GM12878 (cell line): ENCODE measurements around the gene VWA7. TPM values are rescaled to one million over a fixed set of nuclear protein-coding genes. Genes with fewer than 3 reads are reported as not detected.

Source experiments
- ATAC-seq: fragments of 200-7000 bp; cut with Tn5 transposase; 3 replicates; pipeline ENCODE4 v1.9.1; 2020; ENCODE audit warnings: mild to moderate bottlenecking, moderate library complexity
- BruUV-seq: library from RNA; stranded (reverse); fragments of 400-500 nt; replicated peaks from 2 replicates; lab custom pipeline; 2021; lab: Mats Ljungman, UMichigan
- CTCF ChIA-PET: fragments of 300-600 bp; sonication (Branson Sonifier 250); formaldehyde crosslinking; extraction: SDS; loops from one replicate; lab custom pipeline; 2021; ENCODE audit warnings: inconsistent platforms; lab: Yijun Ruan, JAX
- POLR2A ChIA-PET: fragments of 350-600 bp; formaldehyde crosslinking; extraction: SDS; loops from one replicate; lab custom pipeline; 2021; ENCODE audit warnings: inconsistent platforms; lab: Charles Lee
- RAD21 ChIA-PET: fragments of 300-600 bp; sonication (Branson Sonifier 250); formaldehyde crosslinking; loops from one replicate; lab custom pipeline; 2023; ENCODE audit warnings: antibody characterized with exemption; ENCODE audit not compliant: unreplicated experiment; lab: Charles Lee
- SMC1A ChIA-PET: fragments of 300-600 bp; sonication (Branson Sonifier 250); formaldehyde crosslinking; loops from one replicate; lab custom pipeline; 2023; ENCODE audit not compliant: unreplicated experiment, uncharacterized antibody; lab: Charles Lee
- DNase-seq: peaks from one replicate; pipeline ENCODE4 v3.0.0-alpha.2; 2011; ENCODE audit warnings: low read depth, low spot score
- FAIRE-seq: peaks from 3 replicates; lab custom pipeline; 2011; peaks lifted over from hg19 to GRCh38; lab: Jason Lieb, UNC
- H2AFZ ChIP-seq: 2 replicates; pipeline ENCODE4 v1.6.0; 2011; ENCODE audit warnings: low read depth, low read length, control low read depth; ENCODE audit not compliant: control insufficient read depth
- H3K27ac ChIP-seq: 2 replicates; pipeline ENCODE4 v1.5.1; 2011; ENCODE audit warnings: control low read depth; ENCODE audit not compliant: control insufficient read depth, insufficient read depth
- H3K27me3 ChIP-seq, 2 experiments: replicated peaks in 1 of 2; 2 replicates each; pipeline versions ENCODE4 v1.6.0 to v1.6.1; 2011; ENCODE audit warnings: low read length in 1 of 2; ENCODE audit not compliant: control insufficient read depth in 2 of 2, insufficient read depth in 2 of 2
- H3K36me3 ChIP-seq, 2 experiments: 2 replicates each; pipeline ENCODE4 v1.5.1; 2011; ENCODE audit warnings: low read length in 1 of 2; ENCODE audit not compliant: control insufficient read depth in 2 of 2, insufficient read depth in 2 of 2
- H3K4me1 ChIP-seq: 2 replicates; pipeline ENCODE4 v1.6.1; 2011; ENCODE audit warnings: mild to moderate bottlenecking, low read length, moderate library complexity, mixed read lengths; ENCODE audit not compliant: control insufficient read depth, insufficient read depth
- H3K4me2 ChIP-seq: 2 replicates; pipeline ENCODE4 v1.6.0; 2011; ENCODE audit warnings: control low read depth; ENCODE audit not compliant: control insufficient read depth, insufficient read depth
- H3K4me3 ChIP-seq: fragments of 200-600 bp; sonication (generic); 2 replicates; pipeline ENCODE4 v1.5.1; 2016
- H3K79me2 ChIP-seq: 2 replicates; pipeline ENCODE4 v1.6.0; 2011; ENCODE audit warnings: low read length; ENCODE audit not compliant: control insufficient read depth, insufficient read depth
- H3K9ac ChIP-seq: 2 replicates; pipeline ENCODE4 v1.8.0; 2011; ENCODE audit warnings: low read length, control low read depth, mixed read lengths; ENCODE audit not compliant: control insufficient read depth, insufficient read depth
- H3K9me3 ChIP-seq: replicated peaks from 3 replicates; pipeline ENCODE4 v1.5.1; 2011; ENCODE audit warnings: mild to moderate bottlenecking, low read length; ENCODE audit not compliant: control insufficient read depth, insufficient read depth
- H4K20me1 ChIP-seq: 2 replicates; pipeline ENCODE4 v1.6.0; 2011; ENCODE audit not compliant: control insufficient read depth, insufficient read depth
- IKZF2 ChIP-seq, 2 experiments: fragments of 450-650 bp; IDR thresholded peaks; 2 replicates each; pipeline ENCODE4 v1.6.1; 2017; ENCODE audit warnings: mild to moderate bottlenecking in 2 of 2, moderate library complexity in 2 of 2
- IRF4 ChIP-seq: IDR thresholded peaks from 2 replicates; pipeline ENCODE4 v1.6.1; 2011; ENCODE audit warnings: low read depth, low read length
- KLF5 ChIP-seq: fragments of 450-650 bp; IDR thresholded peaks from 2 replicates; pipeline ENCODE4 v1.6.1; 2014; ENCODE audit warnings: mild to moderate bottlenecking; ENCODE audit not compliant: partially characterized antibody
- MTA2 ChIP-seq: fragments of 450-650 bp; IDR thresholded peaks from 2 replicates; pipeline ENCODE4 v1.6.1; 2016; ENCODE audit warnings: low read depth, mild to moderate bottlenecking, moderate library complexity
- RELA ChIP-seq: fragments of 450-650 bp; IDR thresholded peaks from 2 replicates; pipeline ENCODE4 v1.8.0; 2014; ENCODE audit warnings: borderline replicate concordance; ENCODE audit not compliant: partially characterized antibody
- RFX5 ChIP-seq: IDR thresholded peaks from 2 replicates; pipeline ENCODE4 v1.6.1; 2011; ENCODE audit warnings: low read depth, low read length, improper control_type of control experiment
- SMARCA5 ChIP-seq: fragments of 450-650 bp; IDR thresholded peaks from 2 replicates; pipeline ENCODE4 v1.6.1; 2017; ENCODE audit warnings: mild to moderate bottlenecking
- TCF3 ChIP-seq: IDR thresholded peaks from 2 replicates; pipeline ENCODE4 v1.6.1; 2012; ENCODE audit warnings: low read depth, mild to moderate bottlenecking, low read length, borderline replicate concordance; ENCODE audit not compliant: insufficient read depth
- YBX1 ChIP-seq: fragments of 450-650 bp; IDR thresholded peaks from 2 replicates; pipeline ENCODE4 v1.6.1; 2016; ENCODE audit warnings: antibody characterized with exemption
- WGBS: methylation state at CpG from one replicate; pipeline ENCODE4 v1.1.6; 2016; ENCODE audit warnings: low lambda C conversion rate; ENCODE audit not compliant: insufficient replicate concordance, insufficient coverage; ENCODE audit errors: missing lambda C conversion rate; 5-methylcytosine and 5-hydroxymethylcytosine counted together
- in situ Hi-C: fragments of 300-500 bp; cut with MboI; formaldehyde crosslinking; loops from 9 replicates; pipeline ENCODE4 v1.14.3; 2018; ENCODE audit warnings: mixed read lengths
- intact Hi-C: fragments of 100-400 bp; cut with micrococcal nuclease; formaldehyde crosslinking; loops from one replicate; pipeline ENCODE4 v1.14.2; 2022; ENCODE audit not compliant: unreplicated experiment
- polyA plus RNA-seq, 11 experiments: library from polyadenylated mRNA; depleted of rRNA in 4 of 11; unstranded in 6 of 11; stranded (reverse) in 5 of 11; fragments of >200 nt; fragmentation: Nextera tagmentation in 4 of 11; fragmentation: Illumina TruSeq in 1 of 11; extraction: Ambion mirVana in 4 of 11; extraction: Trizol in 1 of 11; gene quantifications; 1 replicate in 1 of 11; 2 replicates in 10 of 11; pipeline versions ENCODE4 v1.2.1 to v1.2.3, GENCODE V29; 2011 to 2016; ENCODE audit warnings: inconsistent platforms in 2 of 11, missing spikeins in 2 of 11, low read depth in 1 of 11
- total RNA-seq, 4 experiments: library from RNA; depleted of rRNA in 3 of 4; stranded (reverse); fragments of >200 nt in 3 of 4; fragmentation: Illumina TruSeq in 1 of 4; extraction: Trizol in 1 of 4; gene quantifications; 2 replicates each; pipeline versions ENCODE4 v1.2.1 to v1.2.3, GENCODE V29; 2013 to 2021
- TF ChIP-seq, protein P1 (sequence below): fragments of 450-650 bp; IDR thresholded peaks from 2 replicates; pipeline ENCODE4 v1.6.1; 2016; ENCODE audit warnings: mild to moderate bottlenecking, moderate library complexity, borderline replicate concordance
- TF ChIP-seq, protein P2 (sequence below): fragments of 150-350 bp; IDR thresholded peaks from 2 replicates; pipeline ENCODE4 v1.6.1; 2014; ENCODE audit warnings: mild to moderate bottlenecking, low read depth, low read length
- TF ChIP-seq, protein P3 (sequence below): IDR thresholded peaks from 2 replicates; pipeline ENCODE4 v1.6.1; 2011; ENCODE audit warnings: low read depth, low read length, improper control_type of control experiment, borderline replicate concordance

Gene VWA7
- total and polyA plus RNA-seq, 10 of the 15 experiments (the other 5 are each of a cell fraction or from before 2014, with no cell fraction given): 0.11 to 3.1 (median 1.2) TPM; not detected in 1

DNA sequence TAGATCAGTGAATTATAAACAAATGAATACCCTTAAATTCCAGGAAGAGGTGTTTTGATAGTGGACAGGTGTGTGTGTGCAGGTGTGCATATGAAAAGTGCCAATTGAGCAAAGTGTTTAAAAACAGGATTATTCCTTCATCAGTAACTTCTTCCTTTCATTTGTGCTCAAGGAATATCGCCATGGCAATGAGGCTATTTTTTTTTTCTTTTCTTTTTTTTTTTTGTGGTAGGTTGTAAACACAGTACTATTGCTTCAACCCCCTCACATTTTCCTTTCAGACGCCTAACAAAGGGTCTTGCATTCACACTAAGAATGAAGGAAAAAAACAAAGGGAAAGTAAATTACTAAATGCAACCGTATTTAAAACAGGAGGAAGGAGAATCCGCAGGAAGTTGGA is 48.4 kb upstream of the VWA7 start:
- Histone ChIP-seq H2AFZ (no peak overlapping the region), H3K36me3 (no peaks in the 10 kb centered on the region), H3K4me3 (0 out of 2 replicates have a peak overlapping the region, but pooled peaks have one; percentile 6), H3K27me3 (no peaks in the 10 kb centered on the region), H3K9me3 (no peaks in the 10 kb centered on the region), H4K20me1 (no peaks in the 10 kb centered on the region), H3K9ac (no peak overlapping the region), H3K4me2 (no peak overlapping the region), H3K27ac (no peak overlapping the region; the same call in 1 of the 2 replicates), H3K4me1 (peaks cover 10% of the 10 kb centered on the region), H3K79me2 (peaks cover 17% of the 10 kb centered on the region)
- FAIRE-seq: no peak
- no peak for DNase-seq
- ChIA-PET POLR2A (interaction anchor here (0.6 to 11.3 kb wide), 6 partner anchors 12 to 278 kb away, joined by 3 to 158 read pairs (median 32); partner anchors contain the start of genes CLIC1, HSPA1A, HSPA1L and LSM2), CTCF (interaction anchor here (0.6 to 2.6 kb wide), 3 partner anchors 13 to 86 kb away, joined by 4 to 13 read pairs (median 5); partner anchors contain the start of gene MSH5), RAD21 (interaction anchor here (0.7 to 1.3 kb wide), 4 partner anchors 30 to 265 kb away, joined by 3 to 5 read pairs (median 3); partner anchors contain the start of genes NEU1 and VARS1), SMC1A (interaction anchor here (1.7 to 2.8 kb wide), 3 partner anchors 12 to 88 kb away, joined by 6 to 22 read pairs (median 12); partner anchors contain the start of gene LSM2)
- 100% methylated on average over 4 of the region's 4 CpGs for WGBS
- intact Hi-C loops (loop anchor here (10.0 kb wide), 1 partner anchor 51 kb away; the partner anchor contains the start of gene VWA7), in situ Hi-C loops (no loop called here)
- no peak for TF ChIP-seq TCF3
- TF ChIP-seq YBX1: no peak
- TF ChIP-seq, protein P1, sequence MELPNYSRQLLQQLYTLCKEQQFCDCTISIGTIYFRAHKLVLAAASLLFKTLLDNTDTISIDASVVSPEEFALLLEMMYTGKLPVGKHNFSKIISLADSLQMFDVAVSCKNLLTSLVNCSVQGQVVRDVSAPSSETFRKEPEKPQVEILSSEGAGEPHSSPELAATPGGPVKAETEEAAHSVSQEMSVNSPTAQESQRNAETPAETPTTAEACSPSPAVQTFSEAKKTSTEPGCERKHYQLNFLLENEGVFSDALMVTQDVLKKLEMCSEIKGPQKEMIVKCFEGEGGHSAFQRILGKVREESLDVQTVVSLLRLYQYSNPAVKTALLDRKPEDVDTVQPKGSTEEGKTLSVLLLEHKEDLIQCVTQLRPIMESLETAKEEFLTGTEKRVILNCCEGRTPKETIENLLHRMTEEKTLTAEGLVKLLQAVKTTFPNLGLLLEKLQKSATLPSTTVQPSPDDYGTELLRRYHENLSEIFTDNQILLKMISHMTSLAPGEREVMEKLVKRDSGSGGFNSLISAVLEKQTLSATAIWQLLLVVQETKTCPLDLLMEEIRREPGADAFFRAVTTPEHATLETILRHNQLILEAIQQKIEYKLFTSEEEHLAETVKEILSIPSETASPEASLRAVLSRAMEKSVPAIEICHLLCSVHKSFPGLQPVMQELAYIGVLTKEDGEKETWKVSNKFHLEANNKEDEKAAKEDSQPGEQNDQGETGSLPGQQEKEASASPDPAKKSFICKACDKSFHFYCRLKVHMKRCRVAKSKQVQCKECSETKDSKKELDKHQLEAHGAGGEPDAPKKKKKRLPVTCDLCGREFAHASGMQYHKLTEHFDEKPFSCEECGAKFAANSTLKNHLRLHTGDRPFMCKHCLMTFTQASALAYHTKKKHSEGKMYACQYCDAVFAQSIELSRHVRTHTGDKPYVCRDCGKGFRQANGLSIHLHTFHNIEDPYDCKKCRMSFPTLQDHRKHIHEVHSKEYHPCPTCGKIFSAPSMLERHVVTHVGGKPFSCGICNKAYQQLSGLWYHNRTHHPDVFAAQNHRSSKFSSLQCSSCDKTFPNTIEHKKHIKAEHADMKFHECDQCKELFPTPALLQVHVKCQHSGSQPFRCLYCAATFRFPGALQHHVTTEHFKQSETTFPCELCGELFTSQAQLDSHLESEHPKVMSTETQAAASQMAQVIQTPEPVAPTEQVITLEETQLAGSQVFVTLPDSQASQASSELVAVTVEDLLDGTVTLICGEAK: no peak
- no peak for TF ChIP-seq IRF4
- TF ChIP-seq RFX5: no peak
- TF ChIP-seq, protein P2, sequence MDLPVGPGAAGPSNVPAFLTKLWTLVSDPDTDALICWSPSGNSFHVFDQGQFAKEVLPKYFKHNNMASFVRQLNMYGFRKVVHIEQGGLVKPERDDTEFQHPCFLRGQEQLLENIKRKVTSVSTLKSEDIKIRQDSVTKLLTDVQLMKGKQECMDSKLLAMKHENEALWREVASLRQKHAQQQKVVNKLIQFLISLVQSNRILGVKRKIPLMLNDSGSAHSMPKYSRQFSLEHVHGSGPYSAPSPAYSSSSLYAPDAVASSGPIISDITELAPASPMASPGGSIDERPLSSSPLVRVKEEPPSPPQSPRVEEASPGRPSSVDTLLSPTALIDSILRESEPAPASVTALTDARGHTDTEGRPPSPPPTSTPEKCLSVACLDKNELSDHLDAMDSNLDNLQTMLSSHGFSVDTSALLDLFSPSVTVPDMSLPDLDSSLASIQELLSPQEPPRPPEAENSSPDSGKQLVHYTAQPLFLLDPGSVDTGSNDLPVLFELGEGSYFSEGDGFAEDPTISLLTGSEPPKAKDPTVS: no peak
- TF ChIP-seq, protein P3, sequence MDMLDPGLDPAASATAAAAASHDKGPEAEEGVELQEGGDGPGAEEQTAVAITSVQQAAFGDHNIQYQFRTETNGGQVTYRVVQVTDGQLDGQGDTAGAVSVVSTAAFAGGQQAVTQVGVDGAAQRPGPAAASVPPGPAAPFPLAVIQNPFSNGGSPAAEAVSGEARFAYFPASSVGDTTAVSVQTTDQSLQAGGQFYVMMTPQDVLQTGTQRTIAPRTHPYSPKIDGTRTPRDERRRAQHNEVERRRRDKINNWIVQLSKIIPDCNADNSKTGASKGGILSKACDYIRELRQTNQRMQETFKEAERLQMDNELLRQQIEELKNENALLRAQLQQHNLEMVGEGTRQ: no peak
- no peak for TF ChIP-seq RELA
- no peak for TF ChIP-seq IKZF2 (IDR thresholded peaks at IDR 0.05)
- no peak for TF ChIP-seq SMARCA5
- no peak for TF ChIP-seq KLF5
- TF ChIP-seq MTA2: no peak
- ATAC-seq: no peak
- no TSS peak for BruUV-seq
